Skeletal muscle tissue (tissue), 4 donors: Measurements from ENCODE around the gene DSCAM. TPM values are rescaled to one million over a fixed set of nuclear protein-coding genes. Genes with fewer than 3 reads are reported as not detected.

Experiments
- H3K27ac ChIP-seq: one replicate; pipeline ENCODE4 v1.7.0; 2013; ENCODE audit warnings: mild to moderate bottlenecking, low read depth, low read length, inconsistent platforms
- H3K27me3 ChIP-seq, 3 donors: one replicate each; pipeline ENCODE4 v1.7.0; 2013; ENCODE audit warnings: low read length in 3 of 3; ENCODE audit not compliant: control insufficient read depth in 3 of 3, insufficient read depth in 3 of 3
- H3K36me3 ChIP-seq, 3 donors: one replicate each; pipeline ENCODE4 v1.7.0; 2013; ENCODE audit warnings: low read length in 3 of 3; ENCODE audit not compliant: control insufficient read depth in 3 of 3, insufficient read depth in 3 of 3
- H3K4me1 ChIP-seq, 3 donors: one replicate each; pipeline ENCODE4 v1.7.0; 2013; ENCODE audit warnings: low read length in 3 of 3, mild to moderate bottlenecking in 3 of 3; ENCODE audit not compliant: control insufficient read depth in 3 of 3, insufficient read depth in 3 of 3
- H3K4me3 ChIP-seq, 3 donors: one replicate each; pipeline ENCODE4 v1.7.0; 2013; ENCODE audit warnings: low read length in 3 of 3
- H3K9ac ChIP-seq, 3 donors: one replicate each; pipeline ENCODE4 v1.7.0; 2013; ENCODE audit warnings: low read length in 3 of 3, mild to moderate bottlenecking in 3 of 3, moderate library complexity in 2 of 3, low read depth in 1 of 3
- H3K9me3 ChIP-seq, 3 donors: one replicate each; pipeline ENCODE4 v1.7.0; 2013; ENCODE audit warnings: low read length in 3 of 3; ENCODE audit not compliant: control insufficient read depth in 3 of 3
- total RNA-seq: library from RNA; depleted of rRNA; stranded (reverse); fragments of >200 nt; gene quantifications from one replicate; pipeline ENCODE4 v1.2.3, GENCODE V29; 2014
- donor health status: Osteomylitis.

DSCAM gene
- total RNA-seq, 1 donor from 2014 or later, result 0.52 TPM

GRCh38 chr21:40723966-40724365 is 123.0 kb downstream of the DSCAM start:
- no peak overlapping the region for H3K9ac ChIP-seq
- no peaks in the 10 kb centered on the region for H3K27me3 ChIP-seq
- H3K9me3 ChIP-seq, result no peaks in the 10 kb centered on the region
- H3K4me3 ChIP-seq, result no peak overlapping the region
- no peaks in the 10 kb centered on the region for H3K4me1 ChIP-seq
- no peak overlapping the region for H3K27ac ChIP-seq
- H3K36me3 ChIP-seq, result no peaks in the 10 kb centered on the region

GRCh38 chr21:40723317-40723716 is 123.6 kb downstream of the DSCAM start:
- no peaks in the 10 kb centered on the region for H3K9me3 ChIP-seq
- no peak overlapping the region for H3K27ac ChIP-seq
- H3K9ac ChIP-seq, result no peak overlapping the region
- H3K4me3 ChIP-seq, result no peak overlapping the region
- H3K27me3 ChIP-seq, result no peaks in the 10 kb centered on the region
- H3K4me1 ChIP-seq, result no peaks in the 10 kb centered on the region
- H3K36me3 ChIP-seq, result no peaks in the 10 kb centered on the region

- Histone ChIP-seq H3K27ac (no peak overlapping the region), H3K4me3 (no peak overlapping the region), H3K27me3 (no peaks in the 10 kb centered on the region), H3K9ac (no peak overlapping the region), H3K9me3 (no peaks in the 10 kb centered on the region), H3K4me1 (no peaks in the 10 kb centered on the region), H3K36me3 (no peaks in the 10 kb centered on the region)
These were observed 127.3 kb downstream of the DSCAM start for GRCh38 chr21:40719615-40720014.

GRCh38 chr21:40717028-40717427 is 129.9 kb downstream of the DSCAM start:
- H3K27ac ChIP-seq, result no peak overlapping the region

GRCh38 chr21:40714536-40714935 is 132.4 kb downstream of the DSCAM start:
- Histone ChIP-seq H3K27me3 (no peaks in the 10 kb centered on the region), H3K9ac (no peak overlapping the region), H3K4me1 (no peaks in the 10 kb centered on the region), H3K4me3 (no peak overlapping the region), H3K9me3 (no peaks in the 10 kb centered on the region), H3K27ac (no peak overlapping the region), H3K36me3 (no peaks in the 10 kb centered on the region)

More at GRCh38 chr21:40717028-40717427, 129.9 kb downstream of the DSCAM start:
- Histone ChIP-seq H3K36me3 (no peaks in the 10 kb centered on the region), H3K4me3 (no peak overlapping the region), H3K9me3 (no peaks in the 10 kb centered on the region), H3K4me1 (no peaks in the 10 kb centered on the region), H3K27me3 (no peaks in the 10 kb centered on the region), H3K9ac (no peak overlapping the region)

GRCh38 chr21:40707656-40708244 is 139.2 kb downstream of the DSCAM start:
- no peak overlapping the region for H3K27ac ChIP-seq
- no peaks in the 10 kb centered on the region for H3K9me3 ChIP-seq
- H3K36me3 ChIP-seq, result no peaks in the 10 kb centered on the region
- H3K4me3 ChIP-seq, result no peak overlapping the region
- no peaks in the 10 kb centered on the region for H3K27me3 ChIP-seq
- H3K4me1 ChIP-seq, result no peaks in the 10 kb centered on the region
- no peak overlapping the region for H3K9ac ChIP-seq

GRCh38 chr21:40706806-40707655 is 139.9 kb downstream of the DSCAM start:
- H3K9ac ChIP-seq, result no peak overlapping the region
- H3K27ac ChIP-seq, result no peak overlapping the region
- no peaks in the 10 kb centered on the region for H3K4me1 ChIP-seq
- no peaks in the 10 kb centered on the region for H3K9me3 ChIP-seq
- H3K4me3 ChIP-seq, result no peak overlapping the region
- no peaks in the 10 kb centered on the region for H3K36me3 ChIP-seq
- H3K27me3 ChIP-seq, result no peaks in the 10 kb centered on the region

GRCh38 chr21:40706176-40706575 is 140.8 kb downstream of the DSCAM start:
- no peaks in the 10 kb centered on the region for H3K27me3 ChIP-seq

GRCh38 chr21:40704141-40704540 is 142.8 kb downstream of the DSCAM start:
- Histone ChIP-seq H3K4me3 (no peak overlapping the region), H3K27me3 (no peaks in the 10 kb centered on the region), H3K27ac (no peak overlapping the region), H3K9me3 (no peaks in the 10 kb centered on the region), H3K4me1 (no peaks in the 10 kb centered on the region), H3K36me3 (no peaks in the 10 kb centered on the region), H3K9ac (no peak overlapping the region)

More at GRCh38 chr21:40706176-40706575, 140.8 kb downstream of the DSCAM start:
- H3K36me3 ChIP-seq, result no peaks in the 10 kb centered on the region
- no peak overlapping the region for H3K9ac ChIP-seq
- H3K4me3 ChIP-seq, result no peak overlapping the region
- H3K27ac ChIP-seq, result no peak overlapping the region
- no peaks in the 10 kb centered on the region for H3K9me3 ChIP-seq
- no peaks in the 10 kb centered on the region for H3K4me1 ChIP-seq

GRCh38 chr21:40699366-40699765 is 147.6 kb downstream of the DSCAM start:
- H3K27ac ChIP-seq, result no peak overlapping the region
- no peaks in the 10 kb centered on the region for H3K36me3 ChIP-seq
- H3K4me1 ChIP-seq, result no peaks in the 10 kb centered on the region
- no peak overlapping the region for H3K9ac ChIP-seq
- no peaks in the 10 kb centered on the region for H3K27me3 ChIP-seq
- no peak overlapping the region for H3K4me3 ChIP-seq
- H3K9me3 ChIP-seq, result no peaks in the 10 kb centered on the region
